GM03348 (cell line): ENCODE results near the gene TNNT2.

Experiments
- DNase-seq: peaks from one replicate; pipeline ENCODE4 v3.0.0; 2012; ENCODE audit warnings: low spot score

TNNT2 gene

DNA sequence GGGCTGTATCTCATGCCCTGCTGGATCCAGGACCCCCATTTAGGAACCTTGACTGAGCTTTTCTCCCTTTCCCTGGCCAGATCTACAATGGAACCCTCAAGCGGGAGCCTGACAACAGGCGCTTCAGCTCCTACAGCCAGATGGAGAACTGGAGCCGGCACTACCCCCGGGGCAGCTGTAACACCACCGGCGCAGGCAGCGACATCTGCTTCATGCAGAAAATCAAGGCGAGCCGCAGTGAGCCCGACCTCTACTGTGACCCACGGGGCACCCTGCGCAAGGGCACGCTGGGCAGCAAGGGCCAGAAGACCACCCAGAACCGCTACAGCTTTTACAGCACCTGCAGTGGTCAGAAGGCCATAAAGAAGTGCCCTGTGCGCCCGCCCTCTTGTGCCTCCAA, 64.4 kb downstream of the TNNT2 start:
- DNase-seq: no peak

GRCh38 chr1:201312298-201312697, 65.2 kb downstream of the TNNT2 start:
- DNase-seq: no peak

DNA sequence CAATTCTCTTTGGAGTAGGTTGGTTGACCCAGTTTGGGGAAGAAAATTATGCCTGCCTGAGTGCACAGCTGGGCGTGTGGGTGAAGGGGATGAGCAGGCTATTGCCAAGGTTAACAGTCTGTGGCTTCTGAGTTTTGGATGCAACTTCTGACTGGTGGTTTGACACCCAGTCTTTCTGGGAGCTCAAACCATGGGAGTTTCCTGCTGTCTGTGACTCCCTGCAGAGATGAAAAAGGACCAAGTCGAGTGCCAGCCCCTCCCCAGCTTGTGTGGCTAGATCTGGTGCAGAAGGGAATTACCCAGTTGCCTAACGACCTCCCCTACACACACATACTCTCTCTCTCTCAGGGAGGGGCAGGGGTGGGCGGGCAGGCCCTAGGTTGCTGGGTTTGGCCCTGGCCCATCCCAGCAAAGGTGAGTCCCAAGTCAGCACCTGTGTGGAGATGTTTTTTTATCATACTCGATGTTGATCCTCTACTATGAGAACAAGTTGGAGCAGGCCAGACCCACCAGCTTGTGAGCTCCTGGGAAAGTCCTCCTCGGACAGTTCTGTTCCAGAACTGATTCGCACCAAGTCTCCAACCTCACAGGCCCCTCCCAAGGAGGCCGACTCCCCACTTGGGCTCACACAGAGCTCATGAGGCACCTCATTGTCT, 66.0 kb downstream of the TNNT2 start:
- peak; percentile 29 for DNase-seq

GRCh38 chr1:201310986-201311355, 66.5 kb downstream of the TNNT2 start:
- no peak for DNase-seq

DNA sequence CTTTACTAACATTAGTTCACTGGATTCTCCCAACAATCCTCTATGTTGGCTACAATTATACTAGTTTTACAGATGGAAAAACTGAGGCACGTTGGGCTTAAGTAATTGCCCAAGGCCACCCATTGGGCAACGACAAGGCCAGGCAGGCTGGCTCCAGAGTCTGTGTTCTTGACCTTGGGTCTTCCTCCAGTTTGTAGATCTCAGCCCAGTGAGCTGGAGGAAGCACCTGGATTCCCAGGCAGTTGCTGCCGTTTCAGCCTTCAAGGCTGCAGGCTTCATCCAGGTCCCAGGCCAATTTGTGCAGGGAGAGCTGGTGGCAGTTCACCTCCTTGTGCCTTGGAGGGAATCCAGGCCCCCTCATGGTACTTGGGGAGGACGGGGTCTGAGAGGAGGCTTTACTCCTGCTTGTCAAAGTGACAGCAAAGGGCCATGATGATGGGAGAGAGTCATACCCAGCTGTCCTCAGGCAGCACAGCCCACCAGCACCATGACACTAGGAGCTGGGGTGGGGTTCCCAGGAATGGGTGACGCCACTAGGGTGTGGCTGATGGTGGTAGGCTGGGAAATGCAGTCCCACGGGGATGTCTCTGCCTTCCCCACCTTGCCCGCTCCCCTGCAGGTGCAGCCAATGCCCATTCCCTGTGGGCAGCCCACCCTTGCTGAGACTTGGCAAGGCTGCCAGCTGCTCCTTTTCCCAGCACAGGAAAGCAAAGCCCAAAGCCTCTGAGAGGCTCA, 67.1 kb downstream of the TNNT2 start:
- no peak for DNase-seq

DNA sequence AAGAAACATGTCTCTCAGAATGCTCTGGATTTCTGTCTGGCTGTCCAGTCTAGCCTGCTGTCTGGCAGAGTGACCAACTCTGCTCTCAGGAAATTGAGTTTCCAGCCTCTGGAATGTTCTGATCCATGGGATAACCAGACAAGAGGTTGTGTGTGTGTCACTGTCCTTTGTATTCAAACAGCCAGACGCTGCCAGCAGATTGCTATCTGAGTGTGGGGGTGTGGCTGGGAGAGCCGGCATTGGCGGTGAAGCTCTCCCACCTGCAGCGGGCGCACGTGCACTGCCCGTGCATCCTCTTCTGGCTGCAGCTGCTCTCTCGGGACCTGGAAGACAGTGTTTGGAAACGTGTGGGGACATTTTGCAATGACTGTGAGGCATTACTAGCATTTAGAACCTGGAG, 68.1 kb downstream of the TNNT2 start:
- DNase-seq: peak; percentile 71
